GM19452 (cell line): ENCODE results near the gene BPNT1.
"Not testable (repeated sequence)": the region's sequence is repeated elsewhere in the genome, so short reads cannot be mapped to it uniquely, and the experiment has no call there.

Source experiments
- ATAC-seq: cut with Tn5 transposase; IDR thresholded peaks from one replicate; pipeline ENCODE4 v1.9.1; 2021; ENCODE audit not compliant: unreplicated experiment

Gene BPNT1

DNA sequence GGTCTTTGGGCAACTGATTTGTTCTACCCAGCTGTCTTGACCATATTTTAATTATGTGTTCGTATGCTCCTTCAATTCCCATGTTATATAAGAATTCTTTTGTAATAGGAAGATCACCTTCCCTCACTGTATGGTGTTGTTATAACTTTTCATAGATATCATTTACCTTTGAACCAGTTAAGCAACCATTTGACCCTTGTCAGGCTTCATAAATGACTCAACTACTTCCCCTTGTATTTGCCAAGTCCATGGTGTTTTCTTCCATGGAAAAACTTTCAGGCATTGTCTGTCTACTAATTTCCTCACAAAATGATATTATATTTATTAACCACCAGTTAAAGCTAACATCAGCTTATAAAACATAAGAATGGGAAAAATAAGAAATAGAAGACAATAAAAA, 5.1 kb downstream of the BPNT1 start:
- no peak for ATAC-seq

DNA sequence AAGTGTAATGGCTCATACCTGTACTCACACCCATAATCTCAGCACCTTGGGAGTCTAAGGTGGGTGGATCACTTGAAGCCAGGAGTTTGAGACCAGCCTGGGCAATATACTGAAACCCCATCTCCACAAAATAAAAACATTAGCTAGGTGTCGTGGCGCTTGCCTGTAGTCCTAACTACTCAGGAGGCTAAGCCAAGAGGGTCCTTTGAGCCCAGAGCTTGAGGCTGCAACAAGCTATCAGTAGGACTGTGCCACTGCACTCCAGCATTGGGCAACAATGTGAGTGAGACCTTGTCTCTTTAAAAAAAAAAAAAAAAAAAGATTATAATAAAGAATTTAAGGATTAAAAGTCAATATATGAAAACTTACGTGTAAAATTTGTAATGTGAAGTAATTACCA, 11.7 kb downstream of the BPNT1 start:
- no peak for ATAC-seq

DNA sequence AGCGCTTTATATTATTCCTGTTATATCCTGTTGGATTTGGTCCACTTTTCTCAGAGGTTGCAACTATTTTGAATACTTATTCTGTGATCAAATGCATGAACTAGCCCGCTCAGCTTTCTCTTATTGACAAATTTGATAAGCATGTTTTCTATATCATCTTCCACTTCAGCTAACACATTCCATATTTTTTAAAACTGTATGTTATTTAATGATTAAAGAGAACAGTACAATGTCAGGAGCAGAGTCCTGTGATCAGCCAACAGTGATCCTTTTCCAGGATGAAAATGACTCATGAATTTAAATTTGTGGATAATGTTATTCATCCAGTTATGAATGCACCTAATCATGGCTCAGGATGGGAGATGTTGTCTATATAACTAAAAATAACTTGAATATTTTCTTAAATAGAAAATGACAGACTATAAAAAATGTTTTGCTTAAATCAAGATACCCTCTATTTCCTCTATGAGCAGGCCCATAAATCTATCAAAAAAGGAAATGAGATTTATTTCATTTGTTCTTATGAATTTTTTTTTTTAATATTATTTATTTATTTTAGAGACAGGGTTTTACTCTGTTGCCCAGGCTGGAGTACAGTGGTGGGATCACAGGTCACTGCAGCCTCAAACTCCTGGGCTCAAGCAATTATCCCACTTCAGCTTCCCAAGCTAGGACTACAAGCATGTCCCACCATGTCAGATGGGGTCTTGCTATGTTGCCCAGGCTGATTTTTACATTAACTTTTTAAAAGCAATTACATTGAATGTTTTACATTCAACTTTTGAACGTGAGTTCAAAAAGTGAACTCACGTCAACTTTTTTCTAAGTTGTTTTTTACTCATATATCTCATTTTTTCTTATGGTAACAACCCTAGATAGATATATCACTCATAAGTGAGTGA, 12.5 kb downstream of the BPNT1 start:
- ATAC-seq, result no peak

DNA sequence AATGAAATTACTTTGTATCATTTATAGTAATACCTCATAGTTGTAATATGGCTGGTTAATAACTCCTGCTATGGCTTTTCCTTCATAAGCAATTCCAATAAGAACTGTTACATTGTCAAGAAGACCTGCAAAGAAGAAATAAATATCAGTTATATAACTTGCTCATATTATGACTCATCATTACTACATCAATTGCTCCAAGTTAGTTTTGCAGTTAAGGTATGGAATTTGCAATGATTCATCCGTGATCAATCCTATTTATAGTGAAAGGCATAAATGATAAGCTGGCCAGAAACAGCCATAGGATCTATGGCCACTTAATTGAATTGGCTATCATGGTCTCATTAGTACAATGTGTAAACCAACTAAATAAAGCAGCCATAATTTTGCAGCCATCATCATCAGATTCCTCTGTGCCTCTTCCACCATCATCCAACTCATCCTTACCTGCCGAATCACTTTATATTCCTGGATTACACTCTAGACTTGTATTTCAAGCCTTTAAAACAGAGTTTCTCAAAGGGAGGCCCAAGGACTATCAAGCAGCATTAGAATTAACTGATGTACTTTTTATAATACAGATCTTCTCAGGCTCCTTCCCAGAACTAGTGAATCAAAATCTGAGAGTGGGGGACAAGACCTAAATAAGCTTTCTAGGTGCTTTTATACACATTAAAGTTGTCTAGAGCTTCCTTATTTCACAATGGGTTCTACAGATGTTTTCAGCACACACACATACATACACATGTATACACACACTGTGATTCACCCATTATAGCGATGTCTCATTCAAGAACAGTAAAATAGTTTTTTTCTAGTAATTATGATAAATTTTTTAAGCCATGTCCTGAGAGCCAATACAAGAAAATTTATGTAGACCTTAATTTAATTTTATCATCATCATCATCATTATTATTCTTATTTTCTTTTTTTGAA, 22.1 kb downstream of the BPNT1 start:
- ATAC-seq, result no peak

DNA sequence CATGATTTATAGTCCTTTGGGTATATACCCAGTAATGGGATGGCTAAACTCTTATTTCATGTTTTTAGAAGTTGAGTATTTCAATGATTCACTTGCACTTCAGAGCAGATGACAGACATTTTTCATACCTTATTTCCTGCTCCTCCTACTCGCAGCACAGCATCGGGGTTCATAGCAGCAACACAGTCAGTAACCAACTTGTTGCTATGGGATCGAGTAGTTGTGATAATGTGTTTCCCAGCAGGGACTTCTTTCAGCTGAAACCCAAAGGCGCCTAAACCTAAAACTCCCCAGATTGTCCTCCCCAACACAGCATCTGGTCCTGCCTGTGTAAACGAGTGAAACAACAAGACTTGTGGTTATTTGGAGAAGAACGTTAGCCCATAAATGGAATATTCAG, 27.0 kb downstream of the BPNT1 start:
- no peak for ATAC-seq

DNA sequence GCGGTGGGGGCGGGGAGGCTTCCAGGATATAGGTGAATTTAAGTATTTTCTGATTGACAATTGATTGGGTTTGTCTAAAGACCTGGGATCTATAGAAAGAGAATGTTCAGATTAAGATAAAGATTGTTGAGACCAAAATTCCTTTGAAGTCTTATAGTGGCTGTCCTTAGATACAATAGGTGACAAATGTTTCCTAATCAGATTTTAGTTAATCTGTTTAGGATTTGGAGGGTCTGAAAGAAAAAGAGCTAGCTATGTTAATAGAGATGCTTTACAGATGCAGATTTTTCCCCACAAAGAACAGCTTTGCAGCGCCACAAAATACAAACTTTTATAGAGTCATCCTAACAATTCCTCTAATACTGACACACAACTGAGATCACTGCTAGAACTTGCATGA, 28.7 kb downstream of the BPNT1 start:
- ATAC-seq, result no peak

DNA sequence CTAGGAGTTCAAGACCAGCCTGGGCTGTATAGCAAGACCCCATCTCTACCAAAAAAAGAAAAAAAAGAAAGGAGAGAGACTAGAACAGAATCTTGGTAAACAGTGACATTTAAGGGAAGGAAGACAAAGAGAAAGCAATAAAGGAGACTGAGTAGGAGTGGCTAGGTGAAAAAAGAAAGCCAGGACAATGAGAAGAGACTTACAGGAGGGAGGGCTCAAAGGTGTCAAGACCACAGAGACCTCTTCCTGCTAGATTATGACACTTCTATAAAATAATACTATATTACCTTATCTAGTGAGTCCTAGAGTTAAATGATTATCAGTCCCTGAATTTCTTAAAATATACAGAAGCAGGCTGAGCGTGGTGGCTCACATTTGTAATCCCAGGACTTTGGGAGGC, 33.2 kb downstream of the BPNT1 start:
- no peak for ATAC-seq

DNA sequence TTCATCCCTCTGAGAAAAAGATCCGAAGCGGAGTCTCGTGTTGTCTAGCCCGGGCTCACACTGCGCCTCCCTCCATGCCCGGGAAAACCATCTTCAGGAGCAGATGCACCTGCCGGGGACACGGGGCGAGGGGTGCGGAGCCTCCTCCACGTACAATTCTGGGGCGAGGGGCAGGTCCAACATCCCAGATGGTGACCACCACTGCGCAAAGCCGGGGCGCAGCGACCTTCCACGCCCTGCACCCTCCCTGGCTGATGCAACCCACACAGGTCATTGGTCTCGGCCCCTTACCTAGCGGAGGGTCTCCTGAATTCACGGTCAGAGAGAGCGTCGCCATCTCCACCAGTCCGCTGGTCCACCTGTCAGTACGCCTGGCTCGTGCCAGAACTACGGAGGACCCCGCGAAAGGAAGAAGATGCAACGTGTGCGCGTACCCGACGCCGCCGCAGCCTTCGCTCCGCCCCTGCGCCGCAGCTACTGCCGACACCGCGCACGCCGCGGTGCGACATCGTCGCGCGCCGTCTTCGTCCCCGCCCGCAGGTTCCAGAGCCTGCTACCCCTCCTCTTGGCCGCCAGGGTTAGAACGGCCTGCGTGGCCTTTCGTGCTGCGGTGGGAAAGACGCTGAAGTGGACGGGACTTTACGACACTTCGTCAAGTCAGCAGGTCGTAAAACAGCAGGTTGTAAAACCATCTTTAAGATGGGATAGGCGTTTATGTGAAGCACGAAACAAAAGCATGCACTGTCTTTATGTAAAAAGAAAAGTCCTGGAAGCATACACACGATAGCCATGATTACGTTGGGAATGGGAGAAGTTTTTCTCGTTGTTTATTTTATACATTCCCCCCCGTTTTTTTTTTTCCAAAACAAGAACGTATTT, 43.3 kb downstream of the BPNT1 start, which contains the start of gene EPRS1:
Gene EPRS1 (minus strand): TSS at position 454 of the 879 bp plus-strand sequence. CDS start 117 bp downstream, at position 337.
- peak; percentile 99 for ATAC-seq

DNA sequence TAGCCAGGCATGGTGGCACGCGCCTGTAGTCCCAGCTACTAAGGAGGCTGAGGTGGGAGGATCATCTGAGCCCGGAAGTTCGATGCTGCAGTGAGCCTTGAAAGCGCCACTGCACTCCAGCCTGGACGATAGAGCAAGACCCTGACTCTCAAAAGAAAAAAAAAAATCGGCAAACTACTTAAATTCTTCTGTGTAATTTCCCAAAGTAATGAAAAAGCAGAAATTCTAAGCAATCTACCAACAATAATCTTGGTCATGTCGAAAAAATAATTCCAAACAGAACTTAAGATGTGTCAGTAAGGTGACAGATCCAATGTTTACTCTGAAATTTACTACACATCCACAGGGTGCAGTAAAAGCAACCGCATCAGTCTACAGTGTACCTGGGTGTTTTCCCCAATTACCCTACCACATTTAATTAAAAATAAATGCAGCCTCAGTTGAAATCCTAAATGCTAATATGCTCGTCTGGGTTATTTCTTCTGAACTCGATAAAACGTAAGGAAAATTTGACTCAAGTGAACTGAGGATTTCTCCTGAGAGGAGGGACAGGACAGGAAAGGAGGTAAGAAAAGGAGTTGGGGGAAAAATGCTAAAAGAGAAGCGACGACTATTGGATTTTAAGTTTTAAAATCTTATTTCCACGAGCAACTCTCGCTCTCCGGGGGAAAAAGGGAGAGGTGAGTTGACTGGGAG, 44.1 kb downstream of the BPNT1 start:
- no peak for ATAC-seq

DNA sequence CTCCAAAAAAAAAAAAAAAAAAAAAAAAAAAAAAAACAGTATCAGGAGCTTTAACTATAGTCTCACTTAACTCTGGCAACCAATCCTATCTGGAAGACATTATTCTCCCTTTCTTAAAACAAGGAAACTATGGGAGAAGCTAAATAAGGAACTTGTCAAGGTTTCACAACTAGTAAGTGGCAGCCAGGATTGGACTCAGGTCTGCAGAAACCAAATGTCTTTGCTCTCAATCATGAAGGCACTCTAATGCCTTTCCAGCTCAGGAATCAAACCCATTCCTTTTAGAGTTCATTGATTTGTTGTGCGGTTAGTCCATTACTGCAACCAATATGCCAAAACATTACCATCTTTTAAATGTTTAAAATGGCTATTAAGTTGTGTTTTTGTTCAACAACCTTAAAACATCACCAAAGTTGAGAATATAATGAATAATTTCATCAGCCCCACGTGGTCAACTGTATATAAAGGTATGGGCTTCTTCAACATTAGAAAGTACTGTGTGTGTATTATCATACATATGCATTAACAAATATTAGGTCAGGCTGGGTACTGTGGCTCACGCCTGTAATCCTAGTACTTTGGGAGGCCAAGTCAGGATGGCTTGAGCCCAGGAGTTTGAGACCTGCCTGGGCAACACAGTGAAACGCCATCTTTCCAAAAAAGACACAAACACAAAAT, 44.8 kb downstream of the BPNT1 start:
- ATAC-seq, result no peak

DNA sequence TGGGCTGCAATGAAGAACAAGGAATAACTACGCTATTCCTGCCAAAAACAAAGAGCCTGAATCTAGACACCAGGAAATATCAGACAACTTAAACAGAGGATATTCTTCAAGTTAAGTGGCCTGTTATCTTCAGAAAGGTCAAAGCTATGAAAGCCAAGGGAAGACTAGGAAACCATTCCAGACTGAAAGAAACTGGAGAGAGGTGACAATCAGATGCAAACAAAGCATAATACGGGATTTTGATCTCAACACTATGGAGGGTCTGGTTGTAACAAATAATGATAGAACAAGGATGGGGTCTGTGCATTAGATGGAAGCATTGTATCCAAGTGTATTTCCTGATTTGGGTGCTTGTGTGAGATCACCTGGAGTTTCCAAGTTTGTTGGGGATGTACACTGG, 45.9 kb downstream of the BPNT1 start:
- ATAC-seq, result no peak

DNA sequence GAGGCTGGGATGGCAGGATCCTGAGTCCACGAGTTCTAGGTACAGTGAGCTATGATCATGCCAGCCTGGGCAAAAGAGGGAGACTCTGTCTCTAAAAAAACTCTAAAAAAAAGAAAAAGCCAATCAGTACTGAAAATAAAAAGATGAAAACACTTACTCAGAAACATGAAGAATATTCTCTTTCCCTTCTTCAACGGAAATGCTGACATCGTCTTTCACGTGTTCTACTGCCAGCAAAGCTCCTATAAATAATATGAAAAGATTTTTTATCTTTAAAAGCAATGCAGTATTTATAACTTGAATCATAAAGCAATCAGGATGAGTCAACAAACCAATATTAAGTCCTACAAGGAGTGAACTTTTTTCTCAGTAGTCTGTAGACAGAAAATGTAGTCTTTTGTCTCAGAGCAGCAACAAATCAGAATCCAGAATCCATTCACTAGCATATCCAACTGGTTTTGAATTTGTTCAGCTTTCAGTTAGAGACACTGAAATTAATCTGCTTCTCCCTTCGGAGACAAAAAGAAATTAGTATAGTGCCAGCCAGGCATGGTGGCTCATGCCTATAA, 49.5 kb downstream of the BPNT1 start:
- ATAC-seq, result no peak

DNA sequence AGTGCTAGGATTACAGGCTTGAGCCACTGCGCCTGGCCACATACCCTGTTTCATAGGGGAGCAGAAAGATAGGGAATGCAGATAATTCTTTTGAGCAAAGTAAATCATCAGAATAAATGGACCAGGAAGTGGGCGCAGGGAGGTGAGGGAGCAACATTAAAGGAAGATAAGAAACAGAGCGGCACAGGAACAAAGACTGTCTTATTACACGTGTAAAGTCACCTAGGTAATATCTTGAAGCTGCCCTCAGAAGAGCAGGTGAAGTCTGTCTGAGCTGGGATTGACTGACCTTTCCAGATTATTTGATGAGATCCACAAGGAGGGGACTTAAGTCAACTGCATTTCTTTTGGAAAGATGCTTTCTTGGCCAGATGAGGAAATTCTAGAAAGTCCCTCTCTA, 50.9 kb downstream of the BPNT1 start:
- ATAC-seq, result no peak

DNA sequence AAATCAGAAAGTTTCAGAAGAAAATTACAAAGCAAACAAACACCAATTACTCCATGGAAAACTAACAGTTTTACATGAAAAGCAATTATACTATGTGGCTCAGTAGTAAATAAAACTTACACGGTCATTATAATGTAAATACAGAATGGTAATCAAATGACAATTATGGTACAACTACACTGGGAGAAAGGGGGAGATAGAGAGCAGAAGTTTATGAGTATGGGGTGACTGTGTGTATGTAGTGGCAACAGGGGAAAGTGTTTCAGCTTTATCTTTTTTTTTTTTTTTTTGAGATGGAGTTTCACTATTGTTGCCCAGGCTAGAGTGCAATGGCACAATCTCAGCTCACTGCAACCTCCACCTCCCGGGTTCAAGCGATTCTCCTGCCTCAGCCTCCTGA, 51.8 kb downstream of the BPNT1 start:
- ATAC-seq, result not testable (repeated sequence)

DNA sequence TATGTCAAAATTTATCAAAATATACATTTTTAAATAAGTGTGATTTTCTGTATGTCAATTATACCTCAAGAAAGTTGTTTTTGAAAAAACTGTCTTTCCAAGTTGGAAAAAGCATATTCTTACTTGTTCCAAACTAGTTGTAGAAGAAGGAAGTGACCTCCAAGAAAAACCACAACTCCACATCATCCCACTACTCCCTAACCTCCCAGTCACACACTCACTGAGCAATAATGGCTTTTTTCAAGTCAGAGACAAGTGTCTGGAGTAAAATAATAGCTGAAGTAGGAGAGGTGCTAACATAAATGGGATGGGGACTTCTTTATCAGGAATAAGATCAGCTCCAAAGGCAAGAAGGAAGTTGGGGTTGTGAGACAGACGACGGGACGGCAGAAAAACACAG, 56.7 kb downstream of the BPNT1 start:
- ATAC-seq, result no peak

DNA sequence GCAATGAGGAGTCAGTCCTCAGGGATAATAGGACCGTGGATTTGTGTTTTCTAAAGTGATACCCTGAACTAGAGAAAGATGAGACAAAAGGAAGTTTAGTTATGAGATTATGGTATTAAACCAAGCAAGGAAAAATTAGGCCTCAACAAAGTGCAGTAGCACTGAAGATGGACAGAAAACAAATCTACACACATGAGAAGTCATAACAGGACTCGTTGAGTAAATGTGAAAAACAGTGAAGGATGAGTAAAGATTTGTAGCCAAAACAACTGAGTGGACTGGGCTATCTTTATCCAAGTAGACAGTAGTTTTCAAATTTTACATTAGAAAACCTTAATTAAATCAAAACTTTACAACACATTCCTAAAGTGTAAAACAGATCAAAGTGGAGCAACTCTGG, 58.3 kb downstream of the BPNT1 start:
- no peak for ATAC-seq

DNA sequence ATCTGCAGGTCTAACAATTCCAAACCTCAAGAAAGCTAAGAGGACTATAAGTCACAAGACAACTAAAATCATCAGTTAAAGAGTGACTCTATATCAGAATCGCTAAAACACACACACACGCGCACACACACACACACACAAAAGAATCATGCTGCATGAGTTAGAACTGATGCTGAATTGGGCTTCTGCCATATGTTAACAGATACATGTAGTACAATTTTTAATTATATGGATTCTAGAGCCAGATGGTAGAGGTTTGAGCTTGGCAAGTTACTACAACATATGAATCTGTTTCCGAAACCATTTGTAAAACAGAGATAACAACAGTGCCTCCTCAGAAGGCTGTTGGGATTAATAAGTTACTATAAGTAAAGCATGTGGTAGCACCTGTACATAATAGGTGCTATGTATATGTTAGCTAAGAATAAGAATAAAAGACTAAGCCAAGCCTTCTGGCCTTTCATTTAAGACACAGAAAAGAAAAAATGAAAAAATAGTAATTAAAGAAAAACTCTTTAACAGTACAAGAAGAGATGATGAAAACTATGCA, 61.2 kb downstream of the BPNT1 start:
- peak; percentile 90 for ATAC-seq

DNA sequence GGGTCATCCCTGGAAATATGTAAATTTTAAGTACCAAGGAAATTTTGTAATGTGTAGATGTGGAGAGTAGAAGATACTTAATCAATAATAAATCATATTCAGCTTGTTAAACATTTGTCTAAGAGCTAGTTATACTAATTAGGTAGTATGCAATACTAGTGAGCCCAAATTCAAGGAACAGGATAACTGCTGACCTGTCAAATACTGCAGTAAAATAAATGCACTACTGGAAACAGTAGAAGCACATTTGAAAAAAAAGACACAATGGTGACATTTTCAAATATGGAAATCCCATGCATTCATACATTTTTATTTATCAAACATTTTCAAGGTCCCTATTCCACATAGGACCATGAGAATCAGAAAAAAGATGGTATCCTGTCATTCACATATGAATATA, 70.5 kb downstream of the BPNT1 start:
- ATAC-seq, result no peak

DNA sequence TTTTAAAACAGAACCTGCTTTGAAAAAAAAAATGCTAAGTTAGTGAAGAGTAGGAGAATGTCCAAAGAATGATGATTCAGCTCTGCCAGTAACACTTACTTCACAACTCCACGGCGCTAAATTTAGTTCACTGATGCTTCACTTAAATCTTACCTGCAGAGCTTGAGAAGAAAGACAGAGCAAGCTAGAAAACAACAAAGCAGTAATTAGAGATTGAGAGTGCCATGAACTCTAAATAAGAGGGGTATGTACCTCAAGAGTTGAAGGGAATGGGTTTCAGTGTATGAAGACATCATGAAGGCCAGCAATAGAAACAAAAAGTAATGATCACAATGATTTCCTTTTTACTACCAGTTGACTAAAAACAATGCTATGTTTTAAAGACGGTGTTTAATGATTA, 76.1 kb downstream of the BPNT1 start:
- peak; percentile 90 for ATAC-seq
